ENCODE data around the gene ZNF474. TPM values are rescaled to one million over a fixed set of nuclear protein-coding genes. Genes with fewer than 3 reads are reported as not detected.

ZNF474 gene
- total RNA-seq, 3 donors from 2014 or later, result 0.33 to 0.48 (median 0.44) TPM

- no peaks in the 10 kb centered on the region for H3K27me3 ChIP-seq
- no peaks in the 10 kb centered on the region for H3K36me3 ChIP-seq
- peaks cover 0 to 5% of the 10 kb centered on the region in 2 donors for H3K4me1 ChIP-seq
- no peaks in the 10 kb centered on the region for H3K9me3 ChIP-seq
- H3K4me3 ChIP-seq, result no peak overlapping the region
- no peak overlapping the region for H3K27ac ChIP-seq
- DNase-seq (ENCODE audit: low spot score in 2 of 2), result no peak
- TF ChIP-seq, protein P1, sequence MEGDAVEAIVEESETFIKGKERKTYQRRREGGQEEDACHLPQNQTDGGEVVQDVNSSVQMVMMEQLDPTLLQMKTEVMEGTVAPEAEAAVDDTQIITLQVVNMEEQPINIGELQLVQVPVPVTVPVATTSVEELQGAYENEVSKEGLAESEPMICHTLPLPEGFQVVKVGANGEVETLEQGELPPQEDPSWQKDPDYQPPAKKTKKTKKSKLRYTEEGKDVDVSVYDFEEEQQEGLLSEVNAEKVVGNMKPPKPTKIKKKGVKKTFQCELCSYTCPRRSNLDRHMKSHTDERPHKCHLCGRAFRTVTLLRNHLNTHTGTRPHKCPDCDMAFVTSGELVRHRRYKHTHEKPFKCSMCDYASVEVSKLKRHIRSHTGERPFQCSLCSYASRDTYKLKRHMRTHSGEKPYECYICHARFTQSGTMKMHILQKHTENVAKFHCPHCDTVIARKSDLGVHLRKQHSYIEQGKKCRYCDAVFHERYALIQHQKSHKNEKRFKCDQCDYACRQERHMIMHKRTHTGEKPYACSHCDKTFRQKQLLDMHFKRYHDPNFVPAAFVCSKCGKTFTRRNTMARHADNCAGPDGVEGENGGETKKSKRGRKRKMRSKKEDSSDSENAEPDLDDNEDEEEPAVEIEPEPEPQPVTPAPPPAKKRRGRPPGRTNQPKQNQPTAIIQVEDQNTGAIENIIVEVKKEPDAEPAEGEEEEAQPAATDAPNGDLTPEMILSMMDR (IDR thresholded peaks at IDR 0.05), result no peak
- no peak for TF ChIP-seq POLR2A (IDR thresholded peaks at IDR 0.05)
- TF ChIP-seq POLR2AphosphoS5 (IDR thresholded peaks at IDR 0.05), result no peak
- intact Hi-C loops (cut with DNase I; ENCODE audit: low total_unique reads), result no loop called here
Measured at GRCh38 chr5:122165559-122166078, 36.3 kb downstream of the ZNF474 start.

GRCh38 chr5:122169350-122170103, 40.2 kb downstream of the ZNF474 start:
- no peaks in the 10 kb centered on the region for H3K4me1 ChIP-seq
- no peaks in the 10 kb centered on the region for H3K36me3 ChIP-seq
- H3K27me3 ChIP-seq, result no peaks in the 10 kb centered on the region
- no peak for TF ChIP-seq POLR2A (IDR thresholded peaks at IDR 0.05)
- no peak for TF ChIP-seq POLR2AphosphoS5 (IDR thresholded peaks at IDR 0.05)
- TF ChIP-seq, protein P1 (IDR thresholded peaks at IDR 0.05), result no peak
- no peak for DNase-seq (ENCODE audit: low spot score in 2 of 2)
- intact Hi-C loops (cut with DNase I; ENCODE audit: low total_unique reads), result no loop called here
- H3K27ac ChIP-seq, result no peak overlapping the region
- no peaks in the 10 kb centered on the region for H3K9me3 ChIP-seq
- H3K4me3 ChIP-seq, result no peak overlapping the region

- H3K36me3 ChIP-seq, result no peaks in the 10 kb centered on the region
- no peak overlapping the region for H3K27ac ChIP-seq
- TF ChIP-seq POLR2AphosphoS5 (IDR thresholded peaks at IDR 0.05), result no peak
- TF ChIP-seq, protein P1 (IDR thresholded peaks at IDR 0.05), result no peak
- TF ChIP-seq POLR2A (IDR thresholded peaks at IDR 0.05), result no peak
- no peaks in the 10 kb centered on the region for H3K27me3 ChIP-seq
- H3K4me3 ChIP-seq, result no peak overlapping the region
- H3K4me1 ChIP-seq, result no peaks in the 10 kb centered on the region
- intact Hi-C loops (cut with DNase I; ENCODE audit: low total_unique reads), result no loop called here
- no peak for DNase-seq (ENCODE audit: low spot score in 2 of 2)
- H3K9me3 ChIP-seq, result no peaks in the 10 kb centered on the region
Measured at GRCh38 chr5:122170620-122171019, 41.3 kb downstream of the ZNF474 start.

- intact Hi-C loops (cut with DNase I; ENCODE audit: low total_unique reads), result no loop called here
- DNase-seq (ENCODE audit: low spot score in 2 of 2), result no peak
- no peak overlapping the region for H3K4me3 ChIP-seq
- no peaks in the 10 kb centered on the region for H3K4me1 ChIP-seq
- TF ChIP-seq POLR2AphosphoS5 (IDR thresholded peaks at IDR 0.05) (no peak), POLR2A (IDR thresholded peaks at IDR 0.05) (no peak)
- TF ChIP-seq, protein P1 (IDR thresholded peaks at IDR 0.05), result no peak
- H3K27ac ChIP-seq, result peak overlapping the region in 1 of 2 donors; percentile 7
- no peaks in the 10 kb centered on the region for H3K36me3 ChIP-seq
- H3K9me3 ChIP-seq, result no peaks in the 10 kb centered on the region
- H3K27me3 ChIP-seq, result no peaks in the 10 kb centered on the region
Measured at GRCh38 chr5:122172207-122172606, 42.9 kb downstream of the ZNF474 start.
